ENCODE data around the gene ZCCHC7.

ZCCHC7 gene

GRCh38 chr9:37218800-37219425, 98.5 kb downstream of the ZCCHC7 start:
- H3K4me3 ChIP-seq (ENCODE audit: control insufficient read depth, low read depth, low read length) = no peak overlapping the region
- TF ChIP-seq CTCF (conservative IDR thresholded peaks at IDR 0.05; ENCODE audit: control insufficient read depth, insufficient read depth, low read depth, low read length) = no peak
- DNase-seq (ENCODE audit: low read depth) = no peak

GRCh38 chr9:37220971-37221370, 100.6 kb downstream of the ZCCHC7 start:
- no peak for TF ChIP-seq CTCF (conservative IDR thresholded peaks at IDR 0.05; ENCODE audit: control insufficient read depth, insufficient read depth, low read depth, low read length)
- DNase-seq (ENCODE audit: low read depth) = peak; percentile 23

GRCh38 chr9:37221489-37222106, 101.2 kb downstream of the ZCCHC7 start:
- DNase-seq (ENCODE audit: low read depth) = no peak
- TF ChIP-seq CTCF (conservative IDR thresholded peaks at IDR 0.05; ENCODE audit: control insufficient read depth, insufficient read depth, low read depth, low read length) = no peak
- no peak overlapping the region for H3K4me3 ChIP-seq (ENCODE audit: control insufficient read depth, low read depth, low read length)

More at GRCh38 chr9:37220971-37221370, 100.6 kb downstream of the ZCCHC7 start:
- no peak overlapping the region for H3K4me3 ChIP-seq (ENCODE audit: control insufficient read depth, low read depth, low read length)

- H3K4me3 ChIP-seq (ENCODE audit: control insufficient read depth, low read depth, low read length) = no peak overlapping the region
- no peak for TF ChIP-seq CTCF (conservative IDR thresholded peaks at IDR 0.05; ENCODE audit: control insufficient read depth, insufficient read depth, low read depth, low read length)
- no peak for DNase-seq (ENCODE audit: low read depth)
Observed at GRCh38 chr9:37229455-37229854, 109.1 kb downstream of the ZCCHC7 start.

GRCh38 chr9:37229882-37230482, 109.6 kb downstream of the ZCCHC7 start:
- DNase-seq (ENCODE audit: low read depth) = peak; percentile 35
- no peak for TF ChIP-seq CTCF (conservative IDR thresholded peaks at IDR 0.05; ENCODE audit: control insufficient read depth, insufficient read depth, low read depth, low read length)
- no peak overlapping the region for H3K4me3 ChIP-seq (ENCODE audit: control insufficient read depth, low read depth, low read length)

GRCh38 chr9:37236822-37237221, 116.4 kb downstream of the ZCCHC7 start:
- no peak for DNase-seq (ENCODE audit: low read depth)
- H3K4me3 ChIP-seq (ENCODE audit: control insufficient read depth, low read depth, low read length) = no peak overlapping the region
- no peak for TF ChIP-seq CTCF (conservative IDR thresholded peaks at IDR 0.05; ENCODE audit: control insufficient read depth, insufficient read depth, low read depth, low read length)

Measured in fibroblast of mammary gland (primary cell).